Islet precursor cell (in vitro differentiated cells): ENCODE results near the gene B4GALT1.
"Not testable (repeated sequence)": the region's sequence is repeated elsewhere in the genome, so short reads cannot be mapped to it uniquely, and the experiment has no call there.

ENCODE experiments used
- DNase-seq: peaks from one replicate; pipeline ENCODE4 v3.0.0-alpha.2; 2018

The B4GALT1 gene

DNA sequence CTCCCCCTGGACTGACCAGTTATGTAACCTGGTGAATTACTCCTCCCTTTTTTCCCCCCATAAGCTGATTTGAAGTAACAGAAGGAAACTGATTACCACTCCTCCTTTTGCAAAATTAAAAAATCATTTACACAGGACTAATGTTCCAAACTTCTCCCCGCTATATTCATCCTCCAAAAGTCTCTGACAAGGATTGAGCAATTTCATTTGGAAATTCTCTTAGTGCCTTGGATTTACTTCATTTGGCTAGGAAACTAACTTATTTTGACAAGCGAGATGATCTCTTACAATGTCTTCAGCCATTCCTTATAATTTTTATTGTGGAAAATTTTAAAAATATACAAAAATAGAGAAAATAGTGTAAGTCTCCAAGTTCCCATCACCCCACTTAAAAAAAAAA, 15.4 kb upstream of the B4GALT1 start:
- DNase-seq: no peak

DNA sequence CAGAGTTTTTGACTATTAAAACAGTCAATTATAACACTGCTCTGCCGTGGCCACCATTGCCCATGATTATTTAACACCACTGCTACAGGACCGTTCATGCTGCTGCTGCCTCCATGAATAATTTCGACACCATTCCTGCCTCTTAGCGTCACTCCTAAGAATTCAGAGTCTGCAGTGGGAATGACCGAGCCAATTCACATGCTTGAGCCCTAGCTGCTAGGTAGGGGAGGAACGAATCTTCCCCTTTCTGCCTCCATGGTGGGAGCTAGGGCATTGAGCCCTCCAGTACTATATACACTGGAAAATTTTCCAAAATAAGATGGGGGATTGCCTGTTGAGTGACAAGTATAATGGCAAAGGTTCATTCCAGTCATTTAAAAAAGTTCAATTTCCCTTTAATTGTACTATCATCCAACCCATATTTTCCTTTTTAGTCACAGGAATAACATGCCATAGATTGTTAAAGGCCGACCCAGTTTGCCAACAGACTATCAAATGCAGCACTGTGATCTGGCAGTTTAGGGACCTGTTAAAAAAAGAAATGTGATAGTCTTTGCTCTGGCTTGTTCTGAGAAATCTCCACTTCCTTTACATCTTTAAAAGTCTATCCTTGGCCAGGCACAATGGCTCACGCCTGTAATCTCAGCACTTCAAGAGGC, 13.5 kb upstream of the B4GALT1 start:
- DNase-seq: no peak

DNA sequence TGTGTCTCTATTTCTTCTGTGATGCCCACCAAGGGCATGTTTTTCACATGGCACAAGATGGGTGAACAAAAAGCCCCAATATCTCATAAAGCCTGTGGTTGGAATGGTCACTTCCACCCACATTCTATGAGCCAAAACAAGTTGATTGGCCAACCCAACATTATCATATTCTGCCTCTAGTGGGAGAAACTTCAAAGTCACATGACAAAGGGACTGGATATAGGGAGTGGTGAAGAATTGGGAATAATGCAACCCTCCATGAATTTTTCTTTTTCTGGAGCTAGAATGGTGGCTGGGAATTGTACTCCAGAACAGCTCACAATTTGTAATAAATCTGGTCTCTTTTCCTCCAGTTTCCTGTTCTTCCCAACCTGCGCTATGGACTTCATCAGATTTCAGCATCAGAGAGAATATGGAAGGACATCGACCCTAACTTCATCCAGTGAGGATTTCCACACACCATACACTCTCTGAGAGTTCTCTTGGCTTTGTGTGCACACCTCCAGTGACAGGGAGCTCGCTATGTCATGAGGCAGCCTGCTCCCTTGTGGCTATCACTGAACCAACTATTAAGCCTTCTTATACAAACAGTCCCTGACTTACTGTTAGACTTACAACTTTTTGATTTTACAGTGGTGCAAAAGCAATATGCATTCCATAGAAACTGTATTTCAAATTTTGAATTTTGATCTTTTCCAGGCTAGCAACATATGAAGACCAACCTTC, 12.0 kb upstream of the B4GALT1 start:
- no peak for DNase-seq

DNA sequence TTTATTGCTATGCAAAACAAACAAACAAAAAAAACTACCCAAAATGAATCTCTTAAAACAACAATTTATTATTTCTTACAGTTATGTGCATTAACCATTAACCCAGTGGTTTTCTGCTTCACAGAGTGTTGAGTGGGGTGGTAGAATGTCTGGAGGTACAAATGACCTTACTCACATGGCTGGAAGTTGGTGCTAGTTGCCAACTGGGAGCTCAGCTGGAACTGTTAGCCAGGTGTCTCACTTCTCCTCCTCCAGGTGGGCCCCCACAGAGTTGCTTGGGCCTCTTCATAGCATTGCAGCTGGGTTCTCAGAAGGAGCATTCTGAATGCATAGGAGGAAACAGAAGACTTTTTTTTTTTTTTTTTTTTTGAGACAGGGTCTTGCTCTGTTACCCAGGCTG, 10.5 kb upstream of the B4GALT1 start:
- no peak for DNase-seq

DNA sequence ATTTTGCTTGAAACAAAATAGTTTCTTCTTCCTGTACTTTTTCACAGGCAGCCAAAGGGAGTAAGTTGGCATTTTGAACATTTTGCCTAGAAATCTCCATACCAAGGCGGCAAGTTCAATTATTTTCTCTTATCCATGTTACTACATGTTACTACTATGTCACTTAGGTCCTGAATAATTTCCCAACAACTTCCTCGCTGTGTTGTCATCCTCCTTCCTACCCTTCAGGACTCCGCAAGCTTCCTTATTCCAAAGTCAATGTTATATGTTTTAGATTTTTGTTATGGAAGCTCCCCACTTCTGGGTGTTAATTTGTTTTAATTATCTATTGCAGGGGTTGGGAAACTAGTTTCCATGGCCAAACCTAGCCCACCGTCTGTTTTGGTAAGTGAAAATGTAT, 9.9 kb upstream of the B4GALT1 start:
- no peak for DNase-seq

DNA sequence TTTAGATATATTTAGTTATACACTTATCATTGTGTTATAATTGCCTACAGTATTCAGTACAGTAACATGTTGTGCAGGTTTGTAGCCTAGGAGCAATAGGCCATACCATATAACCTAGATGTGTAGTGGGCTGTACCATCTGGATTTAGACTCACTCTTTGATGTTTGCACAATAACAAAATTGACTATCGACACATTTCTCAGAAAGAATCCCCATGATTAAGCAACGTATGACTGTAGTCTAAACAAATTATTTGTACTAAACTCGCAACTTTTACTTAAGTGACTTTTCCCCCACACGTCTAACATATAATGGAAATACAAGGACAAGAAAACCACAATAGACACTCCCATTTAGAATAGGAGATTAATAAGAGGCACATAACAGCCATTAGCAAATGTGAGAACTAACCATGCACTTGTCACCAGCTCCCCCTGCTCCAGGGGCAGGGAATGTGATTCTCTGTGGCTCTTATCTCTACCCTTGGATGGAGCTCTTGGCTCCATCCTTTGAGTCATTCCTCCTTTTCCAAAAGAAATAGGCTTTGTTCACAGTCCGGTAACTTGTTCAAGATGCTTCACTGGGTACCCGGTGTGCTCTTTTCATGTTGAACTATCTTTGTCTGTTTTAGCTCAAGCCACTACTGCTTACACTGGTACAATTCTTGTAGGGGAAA, 8.7 kb upstream of the B4GALT1 start:
- DNase-seq: no peak

DNA sequence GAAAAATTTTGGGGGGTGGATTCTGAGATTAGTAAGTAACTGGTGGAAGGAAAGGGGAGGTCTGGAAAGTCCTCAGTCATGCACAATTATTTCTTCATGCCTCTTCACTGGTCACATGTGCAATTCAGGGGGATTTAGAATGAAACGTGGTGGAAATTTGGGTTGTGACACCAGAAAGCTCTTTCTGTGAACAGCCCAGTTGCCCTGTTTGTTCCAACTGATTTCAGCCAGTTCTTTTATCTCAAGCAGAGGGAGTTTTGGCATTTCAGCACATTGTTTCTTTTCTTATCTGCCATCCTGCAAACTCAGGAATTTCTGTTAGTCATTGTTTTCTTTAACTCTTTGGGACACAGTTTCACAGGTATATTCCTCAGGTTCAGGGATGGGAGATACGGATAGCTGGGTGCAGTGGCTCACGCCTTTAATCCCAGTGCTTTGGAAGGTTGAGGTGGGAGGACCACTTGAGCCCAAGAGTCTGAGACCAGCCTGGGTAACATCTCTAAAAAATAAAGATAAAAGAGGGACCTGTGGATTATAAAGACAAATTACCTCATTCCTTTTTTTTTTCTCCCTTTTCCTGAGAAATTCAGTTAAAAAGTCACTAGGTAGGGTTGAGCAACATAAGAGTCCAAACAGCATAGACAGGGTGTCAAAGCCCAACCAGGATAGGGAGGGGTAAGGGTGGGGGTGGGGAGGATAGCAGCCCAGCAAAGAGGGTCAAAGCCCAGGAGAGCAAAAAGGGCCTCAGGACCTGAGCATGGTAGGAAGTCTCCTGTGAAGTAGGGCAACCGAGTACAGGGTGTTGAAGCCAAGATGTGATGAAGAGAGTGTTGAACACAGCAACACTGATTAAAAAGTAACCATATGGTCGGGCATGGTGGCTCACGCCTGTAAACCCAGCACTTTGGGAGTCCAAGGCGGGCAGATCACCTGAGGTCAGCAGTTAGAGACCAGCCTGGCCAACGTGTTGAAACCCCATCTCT, 5.4 kb upstream of the B4GALT1 start:
- DNase-seq: no peak

DNA sequence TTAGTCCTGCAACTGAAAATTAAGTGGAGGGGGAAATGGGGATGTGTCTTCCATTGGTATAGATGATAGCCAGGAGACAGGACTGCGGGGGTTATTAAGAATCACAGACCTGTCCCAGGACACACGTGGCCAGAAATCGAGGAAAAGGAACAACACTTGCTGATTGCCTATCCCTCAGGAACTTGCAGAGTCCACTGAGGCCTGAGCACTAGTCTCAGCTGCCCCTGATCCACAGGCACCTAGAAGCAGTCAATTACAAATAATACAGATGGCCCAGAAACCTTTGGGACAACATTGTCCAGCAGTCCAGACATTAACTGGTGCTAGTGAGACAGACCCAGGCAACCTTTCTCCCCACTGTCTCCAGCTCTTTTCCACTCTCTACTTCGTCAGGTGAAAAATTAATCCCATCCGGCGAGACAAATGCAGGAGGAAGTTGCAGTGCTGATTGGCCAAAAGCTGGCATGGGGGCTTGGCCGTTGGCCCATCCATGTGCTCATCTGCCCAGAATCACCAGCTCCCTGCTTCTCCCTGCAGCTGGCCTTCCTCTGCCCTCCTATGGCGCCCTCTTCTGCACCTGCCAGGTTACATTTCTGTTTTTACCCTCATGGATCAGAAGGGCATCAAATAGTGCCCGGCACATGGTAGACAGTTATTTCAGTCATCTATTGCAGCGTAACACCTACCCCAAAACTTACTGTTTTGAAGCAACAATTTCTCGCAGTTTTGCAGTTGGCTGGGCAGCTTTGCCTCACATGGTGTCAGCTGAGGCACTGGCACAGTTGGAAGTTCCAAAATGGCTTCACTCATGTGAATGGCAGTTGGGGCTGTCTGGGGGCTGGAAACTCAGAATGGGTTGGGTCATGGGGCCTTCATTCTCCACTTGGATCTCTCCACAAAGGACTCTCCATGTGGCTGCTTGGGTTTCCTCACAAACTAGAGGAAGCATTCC, 3.6 kb upstream of the B4GALT1 start:
- no peak for DNase-seq

DNA sequence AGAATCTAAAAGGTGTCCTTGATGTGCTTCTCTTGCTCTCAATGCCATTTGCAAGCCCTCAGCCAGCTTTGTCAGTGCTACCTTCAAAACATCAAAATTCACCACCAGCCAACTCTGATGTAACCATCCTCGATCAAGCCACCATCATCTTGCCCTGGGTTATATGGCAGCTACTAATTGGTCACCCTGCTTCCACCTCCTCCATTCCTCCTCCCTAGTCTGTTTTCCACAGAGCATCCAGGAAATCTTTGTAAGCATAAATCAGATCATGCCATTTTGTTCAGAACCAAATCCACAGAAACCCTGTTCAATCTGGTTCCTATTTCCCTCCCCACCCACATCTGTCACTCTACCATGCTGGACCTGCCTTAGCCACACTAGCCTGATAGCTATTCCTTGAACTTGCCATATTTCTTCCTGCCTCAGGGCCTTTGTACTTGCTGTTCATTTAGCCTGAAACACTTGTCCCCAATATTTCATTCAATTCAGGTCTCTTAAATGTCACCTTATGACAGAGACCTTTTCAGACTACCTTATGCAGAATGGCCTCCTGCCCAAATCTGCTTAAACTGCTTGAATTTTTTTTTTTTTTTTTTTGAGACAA, 1.9 kb upstream of the B4GALT1 start:
- no peak for DNase-seq

DNA sequence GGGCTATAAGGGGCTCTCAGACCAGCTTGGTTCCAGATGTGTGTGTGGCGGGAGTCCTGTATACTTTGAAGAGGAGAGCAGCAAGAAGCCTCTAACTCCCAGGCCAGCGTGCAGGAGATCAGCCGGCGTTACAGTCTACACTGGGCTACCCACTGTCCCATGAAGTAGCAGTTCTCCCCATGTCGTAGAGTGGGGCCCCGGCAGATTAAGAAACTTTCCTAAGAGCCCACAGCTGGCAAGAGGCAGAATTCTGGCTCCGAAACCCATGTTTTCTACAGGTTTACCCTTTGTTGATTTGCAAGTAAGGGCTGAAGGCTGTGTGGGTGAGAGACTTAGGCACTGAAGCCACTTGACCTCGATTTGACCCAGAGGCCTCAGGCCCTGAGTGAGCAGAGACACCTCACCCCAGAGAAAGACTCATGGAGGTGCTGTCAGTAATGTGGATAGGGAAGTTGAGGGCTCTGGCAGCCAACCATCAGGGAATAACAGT, 881 bp upstream of the B4GALT1 start:
- no peak for DNase-seq

DNA sequence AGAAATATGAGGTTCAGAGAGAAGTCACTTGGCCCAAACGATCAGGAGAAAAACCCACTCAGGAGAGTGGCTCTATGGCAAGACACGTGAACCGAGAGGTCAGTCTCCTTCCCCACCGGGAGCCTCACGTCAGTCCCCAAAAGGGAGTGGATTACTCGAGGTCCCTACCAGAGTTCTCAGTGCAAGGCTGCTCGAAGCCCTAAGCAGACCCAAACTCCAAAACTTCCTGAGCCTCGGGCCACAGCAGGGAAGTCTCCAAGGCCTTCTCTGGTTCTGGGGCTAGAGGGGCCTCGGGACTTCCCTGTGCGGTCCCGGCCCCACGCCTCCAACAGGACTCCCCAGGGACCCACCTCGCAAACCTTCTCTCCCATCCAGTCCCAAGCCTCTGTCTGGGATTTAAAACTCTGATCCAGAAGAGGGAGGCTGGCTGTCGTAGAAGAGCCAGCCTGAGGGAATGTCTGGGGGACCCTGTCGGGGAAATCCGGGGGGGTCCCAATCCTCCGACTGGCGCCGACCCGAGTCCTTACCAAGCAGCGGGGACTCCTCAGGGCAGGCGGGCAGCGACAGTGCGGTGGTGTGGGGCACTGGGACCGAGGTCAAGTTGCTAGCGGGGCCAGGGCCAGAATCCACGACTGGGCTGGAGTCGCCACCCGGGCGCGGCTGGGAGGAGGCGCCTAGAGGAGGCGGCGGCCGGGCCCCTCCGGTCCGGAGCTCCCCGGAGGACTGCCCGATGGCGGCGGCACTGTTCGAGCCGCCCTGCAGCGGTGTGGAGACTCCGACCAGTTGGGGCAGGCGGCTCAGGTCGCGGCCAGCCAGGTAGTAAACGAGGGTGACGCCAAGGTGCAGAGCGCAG, 679 bp downstream of the B4GALT1 start:
- DNase-seq: no peak

DNA sequence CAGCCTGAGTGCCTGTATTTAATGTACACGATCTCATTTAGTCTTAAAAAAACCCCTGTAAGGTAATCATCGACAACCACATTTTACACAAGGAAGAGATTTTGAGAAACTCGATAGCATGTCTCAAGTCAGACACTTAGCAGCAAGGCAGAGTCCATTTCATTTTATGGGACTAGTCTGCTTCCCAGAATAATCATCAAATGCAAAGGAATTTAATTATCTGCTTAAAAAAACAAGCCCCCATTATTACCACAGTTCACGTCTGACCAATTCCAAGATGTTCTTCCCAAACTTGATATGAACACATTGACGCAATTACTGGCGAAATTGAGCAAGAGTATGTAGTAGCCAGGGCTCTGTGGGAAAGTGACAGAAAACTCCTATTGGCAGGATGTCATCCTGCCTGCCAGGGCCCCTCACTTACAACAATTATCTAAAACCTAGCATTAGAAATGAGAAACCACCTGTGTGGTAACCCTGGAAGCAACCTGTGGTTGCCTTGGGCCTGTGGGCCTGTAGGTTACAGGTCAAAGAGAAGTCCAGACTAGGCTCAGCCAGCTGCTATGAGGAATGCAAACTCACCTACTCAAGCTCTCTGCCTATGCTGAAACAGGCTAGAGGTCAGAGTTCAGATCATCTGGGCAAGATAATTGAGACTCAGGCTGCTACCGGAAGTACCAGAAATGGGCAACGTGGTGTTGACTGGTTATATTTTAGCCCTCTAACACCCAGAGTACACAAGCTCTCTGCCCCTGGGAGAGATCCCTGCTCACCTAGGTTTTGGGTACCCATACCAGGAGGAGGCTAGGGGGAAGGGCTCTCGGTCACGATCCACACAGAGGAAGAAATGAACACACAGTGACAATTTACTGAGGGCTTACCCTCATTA, 1.6 kb downstream of the B4GALT1 start:
- peak; percentile 92 for DNase-seq

DNA sequence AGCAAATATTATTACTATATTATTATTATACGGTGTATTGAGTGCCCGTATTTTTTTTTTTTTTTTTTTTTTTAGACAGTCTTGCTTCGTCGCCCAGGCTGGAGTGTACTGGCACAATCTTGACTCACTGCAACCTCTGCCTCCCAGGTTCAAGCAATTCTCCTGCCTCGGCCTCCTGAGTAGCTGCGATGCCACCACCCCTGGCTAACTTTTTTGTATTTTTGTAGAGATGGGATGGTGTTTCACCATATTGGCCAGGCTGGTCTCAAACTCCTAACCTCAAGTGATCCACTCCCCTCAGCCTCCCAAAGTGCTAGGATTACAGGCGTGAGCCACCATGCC, 2.2 kb downstream of the B4GALT1 start:
- DNase-seq: not testable (repeated sequence)

DNA sequence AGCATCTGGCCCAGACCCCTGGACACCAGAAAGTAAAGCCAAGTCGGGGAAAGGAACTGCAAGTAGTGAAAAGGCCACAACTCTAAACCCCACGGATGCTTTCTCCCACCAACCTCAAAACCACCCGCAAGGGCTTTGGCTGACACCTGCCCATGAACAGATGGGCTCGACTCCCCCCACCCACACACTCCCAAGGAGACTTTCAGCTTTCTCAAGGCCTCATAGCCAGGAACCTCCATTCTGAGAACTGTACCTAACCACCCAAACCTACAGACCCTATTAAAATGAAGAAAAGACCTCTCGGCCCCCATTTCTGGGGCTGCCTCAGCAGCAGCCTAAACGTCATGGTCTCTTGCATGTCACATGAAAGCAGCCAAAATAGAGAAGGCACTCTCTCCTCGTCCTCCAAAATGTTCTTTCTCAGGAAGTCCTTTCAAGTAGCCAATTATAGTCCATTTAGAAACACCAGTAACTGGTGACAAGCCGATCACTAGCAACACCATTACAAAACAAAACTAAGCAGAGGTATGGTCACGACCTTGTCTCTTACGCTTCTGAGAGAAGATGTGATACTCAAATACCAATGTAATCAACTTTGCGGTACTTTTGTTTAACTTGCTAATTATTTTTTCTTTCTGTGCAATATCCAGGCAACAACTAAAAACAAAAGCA, 2.9 kb downstream of the B4GALT1 start:
- DNase-seq: no peak

DNA sequence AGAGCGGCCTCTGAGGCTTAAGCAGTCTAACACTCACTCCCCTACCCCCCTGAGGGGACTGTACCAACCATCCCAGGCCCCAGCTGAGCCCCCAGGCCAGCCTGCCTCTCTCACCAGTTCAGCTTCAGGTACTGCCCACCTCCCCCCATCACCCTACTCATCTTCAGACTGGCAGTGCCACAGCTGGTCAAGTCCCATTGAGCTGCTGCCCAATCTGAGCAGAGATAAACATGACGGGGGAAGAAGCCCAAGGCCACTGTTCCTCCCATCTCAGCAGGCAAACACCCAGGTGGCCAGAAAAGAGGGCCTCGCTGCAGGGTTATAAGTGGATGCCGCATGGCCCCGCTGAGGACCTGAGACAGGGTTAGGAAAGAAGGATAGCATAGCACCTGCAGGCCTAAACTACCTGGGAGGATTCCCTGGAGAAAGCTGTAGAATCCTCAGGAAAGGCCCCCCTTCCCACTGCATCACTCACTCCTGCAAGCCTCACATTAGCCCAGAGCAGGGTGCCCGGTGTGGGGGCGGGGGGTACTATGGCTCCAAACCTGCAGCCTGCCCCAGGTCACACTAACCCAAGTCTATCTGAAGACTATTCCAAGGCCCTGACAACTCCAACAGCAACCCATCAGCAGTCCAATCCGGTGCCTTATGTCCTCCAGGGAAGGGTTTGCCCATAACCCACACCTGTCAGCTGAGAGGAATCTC, 3.6 kb downstream of the B4GALT1 start:
- DNase-seq: no peak

DNA sequence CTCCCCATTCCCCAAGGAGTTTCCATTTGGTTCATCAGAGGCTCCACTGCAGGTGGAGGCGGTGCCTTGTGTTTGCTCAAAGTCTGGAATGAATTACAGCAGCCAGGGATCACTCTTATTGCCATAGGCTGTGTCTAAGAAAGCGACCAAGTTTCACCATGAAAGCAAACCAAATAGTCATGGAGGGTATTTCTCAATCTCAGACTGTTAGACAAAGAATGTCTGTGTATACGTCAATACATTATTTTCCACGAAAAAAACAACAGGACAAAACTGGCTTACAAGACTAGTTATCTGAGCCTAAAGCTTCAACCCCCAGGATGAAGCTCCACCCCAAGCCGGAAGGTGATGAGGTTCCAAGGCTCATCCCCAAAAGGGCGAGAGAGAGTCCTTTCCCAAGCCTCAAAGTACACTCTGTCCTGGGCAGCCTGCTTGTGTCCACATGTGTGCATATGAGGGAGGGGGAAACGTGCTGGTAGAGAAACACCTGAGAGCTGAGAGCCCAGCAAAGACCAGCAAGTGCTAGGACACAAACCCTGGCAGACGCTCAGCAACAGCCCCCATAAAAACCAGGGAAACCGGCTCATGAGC, 4.3 kb downstream of the B4GALT1 start:
- no peak for DNase-seq

DNA sequence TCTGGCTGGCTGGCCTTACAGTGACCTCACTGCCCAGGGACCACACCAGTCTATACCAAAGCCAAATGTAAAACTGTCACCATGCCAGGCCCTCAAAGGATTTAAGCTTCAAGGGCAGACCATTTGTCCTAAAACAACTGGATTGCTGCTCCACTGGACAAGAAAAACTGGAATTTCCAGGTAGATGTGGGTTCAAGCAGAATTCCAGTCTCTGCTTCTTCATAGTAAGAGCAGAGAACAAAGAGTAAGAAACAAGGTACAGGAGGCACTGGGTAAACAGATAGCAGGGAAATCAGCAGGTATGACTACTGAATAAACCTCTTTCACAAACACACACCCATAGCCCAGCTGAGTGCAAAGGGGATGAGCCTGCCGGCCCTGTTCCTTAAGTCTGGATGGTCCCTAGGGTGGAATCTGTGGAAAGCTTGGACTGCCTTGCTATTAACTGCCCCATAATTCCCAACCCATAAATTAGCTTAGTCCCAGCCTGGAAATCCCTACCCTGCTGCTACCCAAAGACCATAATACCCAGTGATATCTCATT, 5.5 kb downstream of the B4GALT1 start:
- DNase-seq: peak; percentile 86
